ENCODE results near the gene CNOT1.

Gene CNOT1

GRCh38 chr16:58510097-58510775 lies 119.4 kb downstream of the CNOT1 start:
- no peaks in the 10 kb centered on the region for H3K27me3 ChIP-seq (ENCODE audit: insufficient read depth, poor library complexity, severe bottlenecking)
- DNase-seq (ENCODE audit: low read depth in 1 of 2, low spot score in 1 of 2) = no peak
- TF ChIP-seq, protein P1, sequence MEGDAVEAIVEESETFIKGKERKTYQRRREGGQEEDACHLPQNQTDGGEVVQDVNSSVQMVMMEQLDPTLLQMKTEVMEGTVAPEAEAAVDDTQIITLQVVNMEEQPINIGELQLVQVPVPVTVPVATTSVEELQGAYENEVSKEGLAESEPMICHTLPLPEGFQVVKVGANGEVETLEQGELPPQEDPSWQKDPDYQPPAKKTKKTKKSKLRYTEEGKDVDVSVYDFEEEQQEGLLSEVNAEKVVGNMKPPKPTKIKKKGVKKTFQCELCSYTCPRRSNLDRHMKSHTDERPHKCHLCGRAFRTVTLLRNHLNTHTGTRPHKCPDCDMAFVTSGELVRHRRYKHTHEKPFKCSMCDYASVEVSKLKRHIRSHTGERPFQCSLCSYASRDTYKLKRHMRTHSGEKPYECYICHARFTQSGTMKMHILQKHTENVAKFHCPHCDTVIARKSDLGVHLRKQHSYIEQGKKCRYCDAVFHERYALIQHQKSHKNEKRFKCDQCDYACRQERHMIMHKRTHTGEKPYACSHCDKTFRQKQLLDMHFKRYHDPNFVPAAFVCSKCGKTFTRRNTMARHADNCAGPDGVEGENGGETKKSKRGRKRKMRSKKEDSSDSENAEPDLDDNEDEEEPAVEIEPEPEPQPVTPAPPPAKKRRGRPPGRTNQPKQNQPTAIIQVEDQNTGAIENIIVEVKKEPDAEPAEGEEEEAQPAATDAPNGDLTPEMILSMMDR (IDR thresholded peaks at IDR 0.05; ENCODE audit: insufficient read depth, low read length) = no peak
- TF ChIP-seq SPI1 (IDR thresholded peaks at IDR 0.05; ENCODE audit: borderline replicate concordance, low read depth) = no peak
- no peak overlapping the region for H3K27ac ChIP-seq (replicated peaks)
- no peak overlapping the region for H3K4me3 ChIP-seq (replicated peaks; ENCODE audit: insufficient read depth, low read length)

GRCh38 chr16:58509256-58510096 lies 120.2 kb downstream of the CNOT1 start:
- DNase-seq (ENCODE audit: low read depth in 1 of 2, low spot score in 1 of 2) = no peak
- TF ChIP-seq, protein P2, sequence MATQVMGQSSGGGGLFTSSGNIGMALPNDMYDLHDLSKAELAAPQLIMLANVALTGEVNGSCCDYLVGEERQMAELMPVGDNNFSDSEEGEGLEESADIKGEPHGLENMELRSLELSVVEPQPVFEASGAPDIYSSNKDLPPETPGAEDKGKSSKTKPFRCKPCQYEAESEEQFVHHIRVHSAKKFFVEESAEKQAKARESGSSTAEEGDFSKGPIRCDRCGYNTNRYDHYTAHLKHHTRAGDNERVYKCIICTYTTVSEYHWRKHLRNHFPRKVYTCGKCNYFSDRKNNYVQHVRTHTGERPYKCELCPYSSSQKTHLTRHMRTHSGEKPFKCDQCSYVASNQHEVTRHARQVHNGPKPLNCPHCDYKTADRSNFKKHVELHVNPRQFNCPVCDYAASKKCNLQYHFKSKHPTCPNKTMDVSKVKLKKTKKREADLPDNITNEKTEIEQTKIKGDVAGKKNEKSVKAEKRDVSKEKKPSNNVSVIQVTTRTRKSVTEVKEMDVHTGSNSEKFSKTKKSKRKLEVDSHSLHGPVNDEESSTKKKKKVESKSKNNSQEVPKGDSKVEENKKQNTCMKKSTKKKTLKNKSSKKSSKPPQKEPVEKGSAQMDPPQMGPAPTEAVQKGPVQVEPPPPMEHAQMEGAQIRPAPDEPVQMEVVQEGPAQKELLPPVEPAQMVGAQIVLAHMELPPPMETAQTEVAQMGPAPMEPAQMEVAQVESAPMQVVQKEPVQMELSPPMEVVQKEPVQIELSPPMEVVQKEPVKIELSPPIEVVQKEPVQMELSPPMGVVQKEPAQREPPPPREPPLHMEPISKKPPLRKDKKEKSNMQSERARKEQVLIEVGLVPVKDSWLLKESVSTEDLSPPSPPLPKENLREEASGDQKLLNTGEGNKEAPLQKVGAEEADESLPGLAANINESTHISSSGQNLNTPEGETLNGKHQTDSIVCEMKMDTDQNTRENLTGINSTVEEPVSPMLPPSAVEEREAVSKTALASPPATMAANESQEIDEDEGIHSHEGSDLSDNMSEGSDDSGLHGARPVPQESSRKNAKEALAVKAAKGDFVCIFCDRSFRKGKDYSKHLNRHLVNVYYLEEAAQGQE (IDR thresholded peaks at IDR 0.05; ENCODE audit: insufficient replicate concordance, low read depth) = no peak
- no peak; the same call in 1 of the 2 replicates for TF ChIP-seq SPI1 (IDR thresholded peaks at IDR 0.05; ENCODE audit: borderline replicate concordance, low read depth)
- TF ChIP-seq, protein P1 (IDR thresholded peaks at IDR 0.05; ENCODE audit: insufficient read depth, low read length) = no peak
- no peak for TF ChIP-seq POLR2AphosphoS5 (IDR thresholded peaks at IDR 0.05; ENCODE audit: low read depth)
- TF ChIP-seq GABPA (IDR thresholded peaks at IDR 0.05; ENCODE audit: low read depth) = no peak
- Histone ChIP-seq H3K4me3 (replicated peaks; ENCODE audit: insufficient read depth, low read length) (no peak overlapping the region), H3K27ac (replicated peaks) (no peak overlapping the region), H3K27me3 (ENCODE audit: insufficient read depth, poor library complexity, severe bottlenecking) (no peaks in the 10 kb centered on the region)

DNA sequence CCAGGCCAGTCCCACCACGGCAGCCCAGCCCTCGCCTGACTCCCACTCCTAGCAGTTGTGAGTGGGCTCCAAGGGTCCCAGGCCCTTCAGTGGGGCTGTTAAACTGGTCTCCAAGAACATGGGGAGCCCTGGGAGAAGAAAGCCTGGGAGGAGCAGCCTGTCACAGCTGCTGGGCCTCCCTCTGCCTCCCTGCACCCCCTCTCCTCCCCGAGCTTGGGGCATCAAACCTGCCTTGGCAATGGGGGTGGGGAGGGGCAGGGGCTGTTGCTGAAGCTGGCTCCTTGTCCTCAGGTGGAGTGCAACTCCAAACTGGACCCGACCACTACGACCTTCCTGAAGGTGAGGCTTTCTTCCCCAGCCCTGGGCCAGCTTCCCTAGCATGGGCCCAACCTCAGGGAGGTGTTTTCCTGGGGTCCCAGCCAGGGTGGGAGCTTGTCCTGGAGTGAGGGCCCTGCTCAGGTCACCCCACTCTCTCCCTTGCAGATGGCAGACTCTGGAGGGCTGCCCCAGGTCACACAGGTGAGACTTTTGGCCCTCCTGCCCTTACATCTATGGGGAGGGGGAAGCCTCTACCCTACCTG lies 120.9 kb downstream of the CNOT1 start:
- TF ChIP-seq SPI1 (IDR thresholded peaks at IDR 0.05; ENCODE audit: borderline replicate concordance, low read depth) = no peak
- TF ChIP-seq, protein P1 (IDR thresholded peaks at IDR 0.05; ENCODE audit: insufficient read depth, low read length) = no peak
- H3K27me3 ChIP-seq (ENCODE audit: insufficient read depth, poor library complexity, severe bottlenecking) = no peaks in the 10 kb centered on the region
- H3K27ac ChIP-seq (replicated peaks) = no peak overlapping the region
- H3K4me3 ChIP-seq (replicated peaks; ENCODE audit: insufficient read depth, low read length) = no peak overlapping the region
- DNase-seq (ENCODE audit: low read depth in 1 of 2, low spot score in 1 of 2) = no peak

DNA sequence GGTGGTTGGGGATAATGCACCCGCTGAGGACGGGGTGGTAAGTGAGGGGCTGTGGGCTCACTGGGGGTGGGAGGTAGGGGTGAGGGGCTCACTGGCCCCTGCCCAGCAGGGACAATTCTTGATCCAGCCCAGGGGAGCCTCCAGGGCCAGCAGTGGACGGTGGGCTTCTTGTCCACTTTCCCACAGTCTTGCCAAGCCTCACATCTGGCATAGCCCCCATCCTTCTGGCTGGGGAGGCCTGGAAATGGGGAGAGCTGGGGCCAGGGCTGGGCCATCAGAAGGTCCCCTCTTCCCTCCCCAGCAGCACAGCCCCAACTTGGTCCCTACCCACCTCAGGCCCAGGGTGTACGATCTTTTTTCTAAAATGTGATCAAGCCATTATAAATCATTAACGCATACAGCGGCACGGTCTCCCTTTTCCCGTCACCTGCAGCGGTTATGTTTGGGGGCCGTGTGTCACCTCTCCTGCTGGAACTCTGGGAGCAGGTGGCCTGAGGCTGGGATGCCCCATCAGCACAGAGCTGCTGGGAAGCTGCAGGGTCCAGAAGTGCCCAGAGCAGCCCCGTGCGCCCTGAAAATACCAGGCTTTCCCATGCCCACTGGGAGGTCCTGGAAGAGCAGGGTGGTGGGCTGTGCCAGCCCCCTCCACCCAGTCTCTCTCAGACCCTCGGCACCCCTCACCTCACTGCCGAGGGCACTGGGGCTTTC lies 121.5 kb downstream of the CNOT1 start:
- H3K4me3 ChIP-seq (replicated peaks; ENCODE audit: insufficient read depth, low read length) = no peak overlapping the region
- no peak for DNase-seq (ENCODE audit: low read depth in 1 of 2, low spot score in 1 of 2)
- TF ChIP-seq GABPA (IDR thresholded peaks at IDR 0.05; ENCODE audit: low read depth) (no peak), POLR2AphosphoS5 (IDR thresholded peaks at IDR 0.05; ENCODE audit: low read depth) (no peak), SPI1 (IDR thresholded peaks at IDR 0.05; ENCODE audit: borderline replicate concordance, low read depth) (no peak)
- TF ChIP-seq, protein P1 (IDR thresholded peaks at IDR 0.05; ENCODE audit: insufficient read depth, low read length) = no peak
- TF ChIP-seq, protein P2 (IDR thresholded peaks at IDR 0.05; ENCODE audit: insufficient replicate concordance, low read depth) = no peak
- peaks cover 4% of the 10 kb centered on the region for H3K27me3 ChIP-seq (ENCODE audit: insufficient read depth, poor library complexity, severe bottlenecking)
- H3K27ac ChIP-seq (replicated peaks) = no peak overlapping the region
